ENCODE results near the gene AFAP1.

The AFAP1 gene

DNA sequence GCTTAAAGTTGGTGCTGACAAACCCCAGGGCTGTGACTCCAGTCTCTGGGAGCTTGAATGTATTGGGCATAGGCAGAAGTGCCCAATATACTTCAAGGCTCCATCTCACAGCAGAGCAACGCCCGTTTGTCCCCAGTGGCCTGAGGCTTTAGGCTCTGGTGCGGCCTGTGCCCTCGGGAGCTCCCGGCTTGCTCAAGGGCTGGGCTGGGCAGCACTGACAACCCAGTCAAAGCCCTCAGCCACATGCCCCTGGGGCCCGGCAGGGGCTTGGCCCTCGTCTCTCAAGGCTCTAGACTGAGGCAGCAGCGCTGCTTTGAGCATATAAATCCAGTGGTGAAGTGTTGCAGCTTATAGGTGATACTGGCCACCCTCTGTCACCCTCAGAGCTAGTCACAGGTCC lies 203.7 kb downstream of the AFAP1 start:
- no peak for DNase-seq (ENCODE audit: low read depth)

DNA sequence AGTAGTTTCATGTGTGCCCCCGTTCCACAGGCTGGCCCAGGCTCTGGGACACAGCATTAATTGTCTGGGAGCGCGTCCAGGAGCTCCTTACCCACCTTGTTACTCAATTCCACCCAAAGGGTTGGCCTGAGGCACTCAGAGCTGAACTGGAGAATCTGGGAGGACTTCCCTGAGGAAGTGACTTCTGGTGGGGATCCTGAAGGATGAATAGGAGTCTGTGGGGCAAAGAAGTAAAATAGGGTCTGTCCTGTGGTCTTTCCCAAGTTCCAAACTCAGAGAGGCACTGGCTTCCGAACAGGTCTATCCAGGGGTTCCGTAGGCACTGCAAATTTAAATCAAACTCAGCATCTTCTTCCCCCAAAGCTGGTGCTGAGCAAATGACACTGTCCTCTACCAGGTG lies 204.3 kb downstream of the AFAP1 start:
- no peak for DNase-seq (ENCODE audit: low read depth)

DNA sequence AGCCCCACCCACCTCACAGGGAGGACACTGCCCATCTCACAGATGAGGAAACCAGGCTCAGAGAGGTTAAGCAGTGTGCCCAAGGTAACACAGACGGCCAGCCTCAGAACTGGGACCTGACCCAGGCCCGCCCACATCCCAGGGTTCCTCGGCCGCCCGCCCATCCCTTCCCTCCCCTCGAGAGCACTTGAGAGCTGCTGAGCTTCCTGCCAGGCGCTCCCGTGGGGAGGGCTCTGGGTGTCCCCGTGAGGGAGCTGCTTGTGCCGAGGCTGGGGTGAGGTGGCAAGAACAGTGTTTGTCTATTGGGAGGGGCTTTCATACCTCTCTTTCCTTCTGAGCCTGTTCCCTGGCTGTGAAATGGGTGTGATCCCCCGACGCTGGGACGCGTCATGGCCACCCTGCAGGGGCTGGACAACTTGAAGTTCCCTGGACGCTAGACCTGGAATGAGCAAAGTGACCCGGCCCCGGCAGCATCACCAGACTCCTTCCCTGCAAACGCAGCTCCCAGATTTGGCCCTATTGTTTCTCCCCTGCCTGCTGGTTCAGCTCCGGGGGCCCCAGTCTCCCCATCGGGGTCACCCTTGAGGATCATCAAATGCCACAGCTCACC lies 204.9 kb downstream of the AFAP1 start:
- no peak for DNase-seq (ENCODE audit: low read depth)

DNA sequence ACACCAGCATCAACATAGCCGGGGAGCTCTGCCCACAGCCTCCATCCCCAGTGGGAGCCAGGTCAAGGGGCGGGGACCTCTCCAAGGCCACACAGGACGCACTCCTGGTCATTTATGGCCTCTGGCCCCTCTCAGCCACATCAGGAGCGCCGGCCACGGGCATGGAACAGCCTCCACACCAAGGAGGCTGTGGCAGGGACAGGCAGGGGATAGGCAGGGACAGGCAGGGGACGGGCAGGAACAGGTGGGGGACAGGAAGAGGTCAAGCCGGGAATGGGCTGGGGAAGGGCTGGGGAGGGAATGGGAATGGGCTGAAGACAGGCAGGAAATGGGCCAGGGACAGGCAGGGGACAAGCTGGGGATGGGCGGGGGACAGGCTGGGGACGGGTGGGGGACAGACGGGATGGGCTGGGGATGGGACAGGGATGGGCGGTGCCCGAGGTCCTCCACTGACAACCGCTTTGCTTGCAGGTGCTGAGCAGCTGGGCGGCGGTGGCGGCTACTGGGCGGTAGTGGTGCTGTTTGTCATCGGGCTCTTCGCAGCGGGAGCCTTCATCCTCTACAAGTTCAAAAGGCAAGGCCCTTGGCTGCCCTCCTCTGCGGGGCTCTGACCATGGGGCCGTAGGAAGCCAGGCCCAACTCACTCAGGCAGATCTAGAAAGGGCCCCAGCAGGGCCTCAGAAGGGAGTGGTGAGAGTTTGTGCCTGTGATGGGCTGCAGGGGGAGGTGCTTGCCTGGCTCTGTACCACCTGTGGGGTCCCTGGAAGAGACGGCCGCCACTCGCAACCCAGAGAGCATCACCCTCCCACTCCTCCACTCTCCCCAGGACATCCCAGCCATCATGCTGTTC lies 205.6 kb downstream of the AFAP1 start:
- DNase-seq (ENCODE audit: low read depth): no peak

DNA sequence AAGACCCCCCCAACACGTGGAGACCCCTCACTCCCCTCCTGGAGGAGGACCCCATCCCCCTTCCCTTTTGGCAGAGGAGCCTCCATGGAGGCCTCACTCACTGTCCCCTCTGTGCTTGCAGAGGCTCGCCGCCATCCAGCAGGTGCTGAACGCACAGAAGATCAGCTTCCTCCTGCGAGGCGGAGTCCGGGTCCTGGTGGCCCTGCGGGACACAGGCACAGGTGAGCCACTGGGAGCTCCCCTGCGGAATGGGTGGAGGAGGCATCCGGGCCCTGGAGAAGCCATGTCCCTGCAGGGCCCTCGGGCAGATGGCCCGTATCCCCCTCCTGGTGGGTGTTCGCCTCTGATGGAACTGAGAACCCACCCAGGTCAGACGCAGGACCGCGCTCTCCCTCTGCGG lies 206.5 kb downstream of the AFAP1 start:
- no peak for DNase-seq (ENCODE audit: low read depth)

DNA sequence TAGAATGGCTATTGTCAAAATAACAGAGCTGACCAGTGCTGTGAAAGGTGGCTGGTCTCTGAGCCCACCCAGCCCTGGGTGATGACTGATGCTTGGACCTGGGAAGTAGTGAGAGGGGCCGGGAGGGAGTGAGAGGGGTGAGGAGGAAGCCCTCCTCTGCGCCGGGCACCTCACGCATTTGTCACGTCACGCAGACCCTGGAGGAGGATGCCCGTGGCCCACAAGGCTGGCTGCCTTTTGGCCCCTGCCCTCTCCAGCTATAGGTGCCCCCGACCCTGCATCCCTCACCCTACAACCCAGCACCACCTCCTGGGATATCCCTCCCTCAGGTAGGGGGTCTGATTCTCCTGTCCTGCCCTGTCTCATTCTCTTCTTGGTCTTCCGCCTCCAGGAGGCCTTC lies 207.4 kb downstream of the AFAP1 start:
- no peak for DNase-seq (ENCODE audit: low read depth)

DNA sequence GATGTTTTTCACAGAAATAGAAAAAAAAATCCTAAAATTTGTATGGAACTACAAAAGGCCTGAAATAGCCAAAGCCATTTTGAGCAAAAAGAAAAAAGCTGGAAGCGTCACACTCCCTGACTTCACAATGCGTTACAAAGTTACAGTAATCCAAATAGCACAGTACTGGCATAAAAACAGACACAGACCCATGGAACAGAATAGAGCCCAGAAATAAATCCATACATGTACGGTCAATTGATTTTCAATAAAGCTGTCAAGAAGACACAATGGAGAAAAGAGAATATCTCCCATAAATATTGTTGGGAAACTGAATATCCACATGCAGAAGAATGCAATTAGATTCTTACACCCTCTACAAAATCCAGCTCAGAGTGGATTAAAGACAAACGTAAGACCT lies 208.2 kb downstream of the AFAP1 start:
- no peak for DNase-seq (ENCODE audit: low read depth)

DNA sequence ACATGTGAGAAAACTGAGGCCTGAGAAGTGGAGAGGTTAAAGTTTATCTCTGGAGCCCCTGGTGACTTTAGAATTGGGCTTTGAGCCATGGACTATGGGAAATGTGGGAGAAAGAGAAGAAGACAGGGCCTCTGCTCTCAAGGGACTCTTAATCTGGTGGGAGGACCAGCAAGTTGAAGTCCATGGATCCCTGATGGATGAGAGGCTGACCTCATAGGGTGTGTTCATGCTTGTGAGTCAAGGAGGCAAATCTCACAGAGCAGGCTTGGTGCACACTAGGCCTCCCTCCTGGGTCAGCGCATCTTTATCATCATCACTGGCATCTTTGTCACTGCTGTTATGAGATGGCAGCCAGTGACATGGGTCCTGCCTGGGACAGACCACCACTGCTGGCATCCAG lies 211.9 kb downstream of the AFAP1 start:
- DNase-seq (ENCODE audit: low read depth): no peak

DNA sequence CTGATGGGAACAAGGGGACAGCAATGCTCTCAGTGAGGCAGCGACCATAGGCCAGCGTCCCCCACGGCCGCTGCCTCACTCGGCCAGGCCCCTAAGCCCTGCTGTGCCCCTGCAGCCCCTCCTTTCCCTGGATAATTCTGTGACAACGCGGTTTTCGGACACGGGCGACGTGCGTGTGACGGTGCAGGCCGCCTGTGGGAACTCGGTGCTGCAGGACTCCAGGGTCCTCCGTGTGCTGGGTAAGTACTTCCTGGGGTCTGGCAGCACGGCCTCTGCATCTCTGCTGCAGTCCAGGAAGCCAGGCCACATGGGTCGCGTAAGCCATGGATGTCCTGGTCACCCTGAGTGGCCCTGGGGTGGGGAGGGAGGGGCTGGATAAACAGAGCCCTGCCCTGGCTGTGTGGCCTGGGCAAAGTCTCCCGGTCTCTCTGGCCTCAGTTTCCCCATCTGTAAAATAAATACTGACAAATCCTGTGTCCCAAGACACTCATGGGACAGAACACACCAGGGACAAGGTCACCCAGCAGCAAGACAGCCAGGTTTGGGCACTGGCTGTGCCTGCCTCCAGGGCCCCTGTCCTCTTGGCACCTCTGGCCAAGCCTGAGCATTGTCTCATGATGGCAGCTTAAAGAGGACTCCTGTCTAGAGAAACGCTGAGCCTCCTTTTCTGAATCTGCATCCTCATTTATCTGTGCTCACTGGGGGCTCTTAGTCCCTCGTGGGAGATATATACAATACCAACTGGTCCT lies 212.8 kb downstream of the AFAP1 start:
- no peak for DNase-seq (ENCODE audit: low read depth)

DNA sequence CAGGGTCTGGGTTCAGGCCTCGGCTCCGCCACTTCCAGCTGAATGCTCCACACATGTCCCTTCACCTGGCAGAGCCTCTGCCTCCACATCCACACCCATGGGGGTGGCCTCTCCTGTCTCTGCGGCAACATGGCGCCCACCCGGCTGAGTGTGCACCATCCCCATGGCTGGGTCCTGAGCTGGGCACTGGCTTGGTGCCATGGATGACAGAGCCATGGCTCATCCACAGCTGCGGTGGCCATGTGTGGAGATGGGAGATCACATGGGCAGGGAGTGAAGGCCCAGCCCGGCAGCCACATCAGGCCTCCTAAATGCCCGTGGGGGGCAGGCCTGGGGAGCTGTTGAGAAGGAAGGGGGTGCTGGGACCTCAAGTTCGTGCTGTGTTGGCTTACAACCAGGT lies 213.7 kb downstream of the AFAP1 start:
- no peak for DNase-seq (ENCODE audit: low read depth)

DNA sequence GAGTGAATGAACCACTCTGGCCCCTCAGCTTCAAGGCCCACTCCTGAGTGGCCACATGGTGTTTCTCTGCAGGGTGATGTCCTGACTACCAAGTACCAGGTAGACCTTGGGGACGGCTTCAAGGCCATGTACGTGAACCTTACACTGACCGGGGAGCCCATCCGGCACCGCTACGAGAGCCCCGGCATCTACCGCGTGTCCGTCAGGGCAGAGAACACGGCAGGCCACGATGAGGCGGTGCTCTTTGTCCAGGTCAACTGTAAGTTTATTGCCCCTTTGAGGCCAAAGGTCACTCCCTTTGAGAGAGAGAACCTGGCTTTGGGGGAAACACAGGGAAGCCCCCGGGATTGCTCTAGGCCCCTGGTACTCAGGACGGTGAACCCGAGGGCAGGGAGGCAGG lies 216.0 kb downstream of the AFAP1 start:
- no peak for DNase-seq (ENCODE audit: low read depth)

DNA sequence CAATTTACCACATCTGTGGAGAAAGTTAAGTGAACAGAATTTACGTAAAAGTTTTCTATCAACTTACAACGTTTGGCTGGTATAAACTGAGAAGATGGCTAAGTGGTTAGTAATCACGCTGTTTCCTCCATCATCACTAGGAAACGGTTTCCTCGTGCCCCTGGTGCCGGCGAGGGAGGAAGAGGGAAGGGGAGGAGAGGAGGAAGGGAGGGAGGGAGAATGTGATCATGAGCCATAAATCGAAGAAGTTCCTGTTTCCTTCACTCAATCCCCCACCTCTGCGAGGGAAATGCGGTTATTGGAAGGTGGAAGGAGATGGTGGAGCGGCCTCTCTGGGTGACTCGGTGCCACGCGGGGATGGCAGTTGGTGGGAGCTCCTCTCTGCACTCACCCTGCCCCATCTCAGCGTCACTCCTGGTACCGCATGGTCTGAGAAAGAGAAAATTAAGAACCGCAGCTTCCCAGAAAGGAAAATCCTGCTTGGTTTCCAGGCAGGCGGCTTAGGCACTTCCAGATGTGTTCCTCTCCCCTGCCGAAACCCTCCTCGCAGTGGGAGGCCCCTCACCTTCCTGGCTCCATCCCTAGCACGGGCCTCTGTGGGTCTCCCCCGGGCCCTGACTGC lies 216.8 kb downstream of the AFAP1 start:
- DNase-seq (ENCODE audit: low read depth): no peak

DNA sequence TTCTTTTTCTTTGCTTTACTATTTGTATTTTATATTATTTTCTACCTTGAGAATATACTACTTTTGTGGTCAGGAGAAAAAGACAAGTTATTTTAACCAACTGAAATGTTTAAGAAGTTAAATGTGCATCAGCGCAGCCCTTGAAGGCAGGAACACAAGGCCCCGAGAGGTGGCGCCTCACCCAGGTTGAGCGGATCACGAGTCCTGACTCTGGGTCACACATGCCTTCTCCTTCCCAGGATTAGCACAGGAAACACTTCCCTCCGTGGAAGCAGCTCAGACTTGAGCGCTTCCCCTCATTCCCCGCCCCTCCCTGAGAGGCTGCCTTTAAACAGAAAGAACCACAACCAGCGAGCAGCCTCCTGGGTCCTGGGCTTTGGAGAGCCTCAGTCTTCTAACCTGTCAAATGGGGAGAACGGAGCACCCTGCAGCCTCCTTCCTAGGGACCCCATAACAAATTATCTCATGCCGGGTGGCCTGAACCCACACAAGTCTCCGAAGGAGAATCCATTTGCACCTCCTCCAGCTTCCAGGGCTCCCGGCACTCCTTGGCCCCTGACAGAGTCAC lies 217.6 kb downstream of the AFAP1 start:
- DNase-seq (ENCODE audit: low read depth): no peak

DNA sequence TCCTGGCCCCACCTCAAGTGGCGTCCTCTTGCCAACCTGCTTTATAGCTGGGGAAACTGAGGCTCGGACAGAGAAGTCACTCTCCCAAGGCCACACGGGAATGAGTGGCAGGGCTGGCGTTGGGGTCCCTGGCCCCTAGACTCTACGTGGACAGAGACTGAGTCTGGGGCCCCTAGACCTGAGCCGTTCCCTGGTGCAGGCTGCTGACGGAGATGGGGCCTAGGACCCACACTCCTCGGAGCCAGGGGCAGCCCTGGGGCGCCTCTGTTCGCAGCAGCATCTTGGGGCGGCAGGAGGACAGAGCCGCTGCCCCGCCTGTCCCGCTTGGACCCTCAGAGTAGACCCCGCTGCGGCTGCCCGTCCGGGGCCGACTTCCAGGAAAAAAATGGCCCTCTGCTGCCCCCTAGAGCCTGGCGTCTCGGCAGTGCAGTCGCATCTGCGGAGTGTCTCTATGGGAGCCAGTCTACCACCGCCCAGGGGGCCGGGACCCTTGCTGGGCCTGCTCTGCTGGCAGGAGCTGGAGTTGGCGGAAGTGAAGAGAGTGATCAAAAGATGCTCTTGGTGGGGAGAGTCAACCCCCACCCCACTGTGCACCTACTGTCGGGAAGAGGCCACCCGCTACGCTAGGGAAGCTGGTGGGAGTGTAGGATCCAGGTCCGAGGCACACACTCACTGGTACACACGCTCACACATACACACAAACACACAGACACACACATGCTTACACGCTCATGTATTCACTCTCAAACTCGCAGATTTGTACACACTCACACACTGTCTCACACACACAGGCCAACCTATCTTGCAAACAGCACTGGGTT lies 220.1 kb downstream of the AFAP1 start:
- DNase-seq (ENCODE audit: low read depth): peak; percentile 37

DNA sequence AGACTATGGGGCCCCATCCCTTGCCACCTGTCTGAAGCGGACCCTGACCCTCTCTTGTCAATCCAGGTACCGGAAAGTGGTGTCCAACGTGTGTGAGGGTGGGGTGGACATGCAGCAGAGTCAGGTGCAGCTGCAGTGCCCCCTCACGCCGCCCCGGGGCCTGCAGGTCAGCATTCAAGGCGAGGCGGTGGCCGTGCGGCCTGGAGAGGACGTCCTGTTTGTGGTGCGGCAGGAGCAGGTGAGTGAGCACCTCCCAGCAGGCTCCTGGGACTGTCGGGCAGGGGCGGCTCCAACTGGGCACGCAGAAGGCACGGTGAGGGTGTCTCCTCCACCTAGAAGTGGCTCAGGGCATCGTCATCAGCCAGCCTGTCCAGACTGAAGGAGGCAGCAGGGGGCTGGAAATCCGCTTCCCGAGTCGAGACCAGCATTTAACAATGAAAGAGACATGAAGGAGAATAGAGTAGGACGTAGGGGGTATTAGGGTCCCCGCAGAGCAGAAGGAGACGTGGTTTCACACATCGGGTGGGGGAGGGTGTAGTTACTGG lies 221.6 kb downstream of the AFAP1 start:
- no peak for DNase-seq (ENCODE audit: low read depth)

DNA sequence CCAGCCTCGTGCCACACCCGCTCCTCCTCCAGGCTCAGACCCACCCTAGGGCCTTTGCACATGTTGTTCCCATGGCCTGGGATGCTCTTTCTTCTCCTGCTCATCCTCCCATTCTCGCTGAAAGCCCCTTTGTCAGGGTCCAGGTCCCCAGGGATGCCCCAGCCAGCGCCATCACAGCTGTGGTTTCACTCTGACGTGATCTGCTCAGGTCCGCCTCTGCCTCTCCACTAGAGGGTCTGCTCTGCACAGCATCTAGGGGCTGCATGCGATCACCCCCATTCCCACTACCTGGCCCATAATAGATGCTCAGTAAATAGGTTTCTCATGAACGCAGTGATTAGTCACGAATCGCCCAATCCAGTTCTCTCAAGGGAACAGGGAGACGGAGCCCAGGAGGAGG lies 222.5 kb downstream of the AFAP1 start:
- DNase-seq (ENCODE audit: low read depth): no peak

DNA sequence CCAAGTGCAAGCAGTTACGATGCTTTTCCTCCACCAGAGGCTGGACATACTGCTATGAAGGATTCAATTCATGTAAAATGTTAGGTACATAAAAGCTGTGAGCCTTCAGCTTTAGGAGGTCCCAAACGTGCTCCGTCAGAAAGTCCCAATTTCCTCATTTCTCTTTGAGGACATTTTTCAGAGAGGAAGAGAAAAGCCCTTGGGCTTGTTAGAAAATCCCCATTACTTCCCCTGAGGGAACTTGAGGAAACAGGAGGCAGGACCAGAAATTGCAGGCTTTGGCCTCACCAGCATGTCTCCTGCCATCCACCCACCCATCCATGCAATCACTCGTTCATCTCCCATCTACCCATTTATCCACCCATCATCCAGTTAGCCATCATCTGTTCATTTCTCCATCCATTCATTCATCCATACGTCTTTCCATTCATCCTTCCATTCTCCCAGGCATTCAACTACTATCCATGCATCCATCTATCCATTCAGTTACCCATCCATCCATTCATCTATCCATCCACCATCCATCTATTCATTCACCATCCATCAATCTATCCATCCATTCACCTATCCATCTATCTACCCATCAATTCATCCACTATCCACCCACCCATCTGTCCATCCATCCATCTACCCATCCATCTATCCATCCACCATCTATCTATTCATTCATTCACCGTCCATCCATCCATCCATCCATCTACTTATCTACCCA lies 223.5 kb downstream of the AFAP1 start:
- no peak for DNase-seq (ENCODE audit: low read depth)

DNA sequence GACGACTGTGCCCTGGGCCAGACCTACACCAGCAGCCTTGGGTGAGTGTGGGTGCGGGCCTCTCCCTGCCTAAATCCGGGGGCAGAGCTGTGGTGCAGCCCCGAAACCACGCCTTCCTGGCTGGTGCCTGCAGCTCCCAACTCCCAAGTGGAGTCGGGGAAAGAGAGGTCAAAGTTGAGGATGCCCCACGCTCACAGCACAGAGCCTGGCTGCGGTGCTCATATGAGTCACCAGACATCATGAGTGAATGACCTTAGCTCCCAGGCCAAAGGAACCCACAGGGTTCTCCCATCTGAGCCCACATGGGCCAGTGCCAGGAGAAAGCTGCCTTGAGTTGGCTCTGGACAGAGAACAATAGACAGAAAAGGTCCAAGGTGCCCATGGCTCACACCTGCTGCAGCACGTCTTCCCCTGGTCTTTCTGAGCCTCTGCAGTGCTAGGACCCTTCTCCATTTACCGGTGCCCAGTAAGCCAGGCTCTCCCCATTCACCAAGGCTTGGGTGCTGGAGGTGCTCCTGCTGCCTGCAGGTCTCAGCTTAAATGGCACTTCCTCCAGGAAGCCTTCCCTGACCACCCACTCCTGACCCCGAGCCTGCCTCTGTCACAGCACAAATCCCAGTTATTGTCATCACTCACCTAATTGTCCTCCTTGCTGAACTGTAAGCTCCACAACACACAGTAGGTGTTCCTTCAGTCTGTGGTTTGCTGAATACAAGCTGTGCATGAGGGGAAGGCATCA lies 224.2 kb downstream of the AFAP1 start:
- DNase-seq (ENCODE audit: low read depth): no peak

DNA sequence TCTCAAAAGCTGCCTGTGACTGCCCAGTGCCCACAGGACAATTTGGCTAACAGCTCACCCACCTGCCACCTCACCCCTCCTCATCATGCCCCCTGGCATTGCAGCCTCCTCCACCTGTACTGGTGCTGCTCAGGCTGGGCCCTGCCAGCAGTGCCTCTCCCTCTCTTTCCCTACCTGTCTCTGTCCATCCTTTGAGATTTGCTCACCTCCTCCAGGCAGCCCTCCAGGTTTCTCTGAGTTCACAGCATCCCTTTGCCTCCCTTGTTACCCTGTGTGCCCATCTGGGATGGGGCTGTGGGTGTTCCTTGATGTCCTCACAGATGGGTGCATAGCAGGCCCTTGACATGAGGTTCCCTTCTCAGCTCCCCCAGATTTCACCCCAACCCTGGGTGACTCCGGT lies 224.9 kb downstream of the AFAP1 start:
- no peak for DNase-seq (ENCODE audit: low read depth)

DNA sequence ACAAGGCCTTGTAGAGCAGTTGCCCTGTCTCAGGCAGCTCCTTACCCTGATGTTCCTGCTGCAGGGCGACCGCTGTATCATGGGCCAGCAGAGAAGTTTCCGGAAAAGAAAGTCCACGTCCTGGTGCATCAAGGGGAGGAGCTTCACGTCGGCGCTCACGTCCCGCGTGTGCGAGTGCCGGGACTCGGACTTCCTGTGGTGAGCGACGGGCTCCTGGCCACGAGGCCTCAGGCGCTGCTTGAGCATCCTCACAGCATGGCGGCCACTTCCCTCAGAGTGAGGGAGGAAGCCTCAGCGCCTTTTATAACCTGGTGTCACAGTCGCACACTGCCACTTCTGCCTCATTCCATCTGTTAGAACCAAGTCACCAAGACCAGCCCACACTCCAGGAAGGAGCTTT lies 225.5 kb downstream of the AFAP1 start:
- no peak for DNase-seq (ENCODE audit: low read depth)
